Left hindlimb (tissue), 1 donor: ENCODE results near the gene ST8SIA2.

Experiments used
- DNase-seq: peaks from one replicate; pipeline ENCODE4 v3.0.0-alpha.2; 2018

Gene ST8SIA2

DNA sequence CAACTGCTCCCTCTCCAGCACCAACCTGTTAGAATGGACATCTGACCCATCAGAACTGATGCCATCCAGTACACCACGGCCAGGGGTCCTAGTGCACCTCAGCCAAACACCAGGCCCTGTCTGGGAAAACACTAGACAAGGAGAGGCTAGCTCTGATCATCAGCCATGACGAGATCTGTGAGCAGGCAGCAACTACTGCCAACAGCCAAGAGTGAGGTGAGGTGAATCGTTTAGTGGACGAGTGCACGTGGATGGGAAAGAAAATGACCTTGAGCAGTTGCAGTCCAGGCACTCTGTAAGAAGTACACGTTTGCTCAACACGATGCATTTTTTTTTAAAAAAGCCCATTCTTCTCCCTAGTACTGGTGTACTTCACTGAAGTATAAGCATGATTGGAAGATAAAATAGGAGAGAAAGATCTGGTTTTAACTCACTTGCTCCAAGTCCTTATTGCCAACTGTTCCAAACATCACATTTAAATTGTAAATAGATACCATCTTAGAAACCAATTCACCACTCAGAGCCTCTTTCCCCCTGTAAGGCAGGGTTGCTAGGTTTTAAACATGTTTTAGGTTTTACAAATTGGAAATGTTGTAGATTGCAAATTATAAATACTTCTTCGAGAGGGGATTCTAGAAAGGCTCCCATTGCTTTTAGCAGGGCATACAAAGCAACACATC, 5.7 kb downstream of the ST8SIA2 start:
- no peak for DNase-seq

- DNase-seq: no peak
Observed at GRCh38 chr15:92400573-92400972, 6.9 kb downstream of the ST8SIA2 start.

GRCh38 chr15:92400980-92401787, 7.5 kb downstream of the ST8SIA2 start:
- no peak for DNase-seq

DNA sequence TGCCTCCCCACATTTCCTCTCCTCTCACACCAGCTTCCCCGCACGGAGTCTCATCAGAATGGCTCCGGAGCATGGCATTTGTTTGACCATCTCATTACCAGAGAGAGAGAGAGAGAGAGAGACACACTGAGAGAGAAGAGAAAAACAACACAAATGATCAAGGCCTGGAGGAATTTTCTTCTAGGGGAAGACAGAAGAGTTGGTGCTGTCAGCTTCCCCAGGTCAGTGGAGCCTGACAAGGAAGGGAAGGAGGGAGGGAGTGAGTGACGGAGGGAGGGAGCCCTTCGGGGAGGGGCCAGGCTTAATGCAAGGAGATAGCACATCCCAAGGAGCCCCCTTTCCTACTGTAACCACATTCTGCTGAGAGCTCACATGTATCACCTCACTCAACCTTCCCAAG, 9.1 kb downstream of the ST8SIA2 start:
- DNase-seq: no peak

- no peak for DNase-seq
Observed at GRCh38 chr15:92405942-92406341, 12.3 kb downstream of the ST8SIA2 start.

DNA sequence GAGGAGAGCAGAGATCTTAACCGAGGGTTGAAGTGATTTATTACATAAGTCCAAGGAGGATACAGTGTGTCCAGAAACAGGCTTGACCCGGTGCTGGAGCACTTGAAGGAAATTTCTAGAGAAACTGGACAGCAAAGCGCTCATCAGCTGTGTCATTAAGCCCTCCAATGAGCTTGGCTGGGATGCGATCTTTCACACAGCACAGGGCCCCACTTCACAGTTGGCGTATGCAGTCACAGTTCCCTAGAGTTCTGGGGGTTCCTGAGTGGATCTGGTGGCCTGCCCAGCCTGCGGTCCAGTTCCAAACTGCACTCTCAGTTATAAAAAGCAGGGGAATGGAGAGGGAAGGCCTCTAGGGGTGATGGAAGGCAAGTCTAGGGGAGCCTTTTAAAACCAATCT, 13.6 kb downstream of the ST8SIA2 start:
- DNase-seq: no peak

GRCh38 chr15:92407916-92408315, 14.2 kb downstream of the ST8SIA2 start:
- DNase-seq: no peak

- DNase-seq: no peak
Observed at GRCh38 chr15:92409006-92409405, 15.3 kb downstream of the ST8SIA2 start.

GRCh38 chr15:92409521-92409920, 15.8 kb downstream of the ST8SIA2 start:
- DNase-seq: no peak

DNA sequence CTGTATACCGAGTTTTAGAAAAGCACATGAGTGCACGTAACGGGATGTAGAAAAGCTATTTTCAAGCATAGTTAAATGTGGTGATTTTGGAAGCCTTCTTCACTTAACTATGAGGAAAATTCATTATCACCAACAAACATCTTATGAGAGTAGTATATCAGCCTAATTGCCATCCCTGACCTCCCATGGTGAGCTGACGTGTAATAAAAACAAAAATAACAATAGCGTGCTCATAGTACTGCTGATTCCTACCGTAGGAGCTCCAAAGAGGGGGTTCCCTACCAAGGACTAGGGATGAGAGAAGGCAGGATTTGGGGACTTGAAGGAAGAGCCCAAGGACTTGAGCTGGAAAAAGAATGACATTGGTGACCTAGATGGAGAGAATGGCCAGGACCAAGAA, 16.9 kb downstream of the ST8SIA2 start:
- no peak for DNase-seq

DNA sequence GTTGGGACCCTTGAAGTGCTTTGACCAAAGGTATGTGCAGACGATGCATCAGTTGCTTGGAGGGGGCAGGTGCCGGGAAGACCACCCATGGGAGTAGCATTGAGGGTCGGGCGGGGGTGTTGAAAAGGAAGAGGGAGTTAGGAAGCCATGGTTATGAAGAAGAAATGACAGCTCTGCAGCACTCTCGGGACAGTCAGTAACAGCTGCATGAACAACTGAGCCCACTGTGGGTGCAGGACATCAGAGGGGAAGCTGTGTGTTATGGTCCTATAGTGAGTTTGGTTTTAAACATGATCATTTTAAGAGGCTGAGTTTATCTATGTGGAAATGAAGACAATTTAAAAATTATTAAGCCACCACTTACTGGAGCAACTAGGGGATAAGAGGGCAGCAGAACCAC, 17.6 kb downstream of the ST8SIA2 start:
- no peak for DNase-seq

DNA sequence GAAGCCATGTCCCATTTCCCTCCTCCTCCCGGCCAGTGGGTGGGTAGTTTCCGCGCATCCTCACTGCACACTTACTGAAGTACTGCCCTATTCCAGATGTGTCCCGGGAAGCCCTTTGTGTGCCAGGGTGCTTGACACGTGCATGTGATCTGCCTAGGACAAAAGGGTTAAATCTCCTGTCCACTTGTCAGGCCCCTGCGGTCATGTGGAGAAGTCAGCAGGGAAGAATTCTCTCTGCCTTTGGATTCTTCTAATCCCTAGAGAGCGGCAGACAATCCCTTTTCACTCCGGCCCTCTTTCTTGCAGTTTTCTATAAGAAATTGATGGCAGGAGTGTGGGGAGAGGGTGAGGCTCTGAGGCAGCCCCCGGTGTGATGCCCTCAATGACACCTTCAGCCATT, 19.8 kb downstream of the ST8SIA2 start:
- DNase-seq: no peak

DNA sequence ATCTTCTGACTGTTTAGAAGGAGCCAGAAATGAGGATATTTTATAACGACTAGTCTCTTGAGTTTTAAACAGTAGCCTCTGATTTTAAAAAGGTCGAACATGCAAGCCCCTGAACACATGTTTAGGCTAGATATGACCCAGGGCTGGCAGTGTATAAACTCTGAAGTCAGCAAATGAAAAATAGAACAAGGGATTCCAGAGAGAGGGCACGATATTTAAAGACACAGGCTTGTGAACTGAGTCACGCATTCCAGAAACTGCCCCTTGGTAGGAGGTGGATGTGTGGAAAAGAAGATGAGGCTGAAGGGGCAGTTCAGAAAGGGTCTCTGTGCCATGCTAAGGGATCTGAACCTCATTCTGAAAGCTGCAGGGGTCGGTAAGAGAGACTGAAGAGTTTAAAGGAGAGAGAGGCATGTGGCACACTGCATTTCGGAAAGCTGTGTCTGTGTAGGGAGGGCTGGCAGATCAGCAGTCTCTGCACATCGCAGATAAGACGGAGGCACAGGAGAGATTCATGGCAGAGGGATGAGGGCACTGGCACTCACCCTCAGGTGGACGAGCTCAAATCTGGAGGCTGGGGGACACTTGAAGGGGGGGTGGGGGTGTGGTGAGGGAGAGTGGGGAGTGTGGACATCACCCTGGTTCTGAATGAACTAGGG, 22.1 kb downstream of the ST8SIA2 start:
- no peak for DNase-seq

DNA sequence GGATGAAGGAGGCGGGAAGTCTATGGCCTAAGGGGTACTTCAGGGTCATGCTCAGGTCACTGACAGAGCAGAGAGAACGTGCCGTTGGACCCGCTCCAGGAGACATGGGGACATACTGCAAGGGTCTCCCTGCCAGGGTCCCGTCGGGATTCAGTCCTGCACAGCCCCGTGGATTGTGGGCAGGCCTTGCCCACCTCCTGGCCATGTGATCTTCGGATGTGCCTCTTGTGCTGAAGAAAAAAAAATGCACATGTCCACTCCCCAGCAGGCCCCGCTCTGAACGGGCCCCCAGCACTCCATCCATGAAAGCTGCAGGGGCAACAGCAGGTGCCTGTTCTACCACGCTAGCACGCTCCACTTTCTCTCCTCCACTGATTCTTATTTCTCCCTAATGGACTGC, 22.9 kb downstream of the ST8SIA2 start:
- DNase-seq: no peak

GRCh38 chr15:92417716-92418115, 24.0 kb downstream of the ST8SIA2 start:
- no peak for DNase-seq

GRCh38 chr15:92418864-92419263, 25.2 kb downstream of the ST8SIA2 start:
- no peak for DNase-seq

DNA sequence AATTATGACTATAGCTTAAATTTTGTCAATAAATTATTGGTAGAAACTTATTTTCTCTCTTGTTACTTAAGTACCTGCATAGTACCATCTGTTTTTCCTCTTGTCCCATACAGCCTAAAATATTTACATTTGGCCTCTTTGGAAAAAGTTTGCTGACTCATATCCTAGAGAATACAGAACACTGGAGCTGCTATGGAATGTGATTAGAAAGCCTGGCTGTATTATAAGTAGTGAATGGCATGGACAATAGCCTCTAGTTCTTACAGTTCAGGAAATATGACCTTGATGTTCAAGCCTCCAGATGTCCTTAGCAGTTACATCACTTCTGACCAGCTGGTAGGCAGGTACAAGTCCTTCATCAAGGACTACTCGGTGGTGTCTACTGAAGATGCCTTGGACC, 28.3 kb downstream of the ST8SIA2 start:
- DNase-seq: no peak

GRCh38 chr15:92425578-92426225, 32.0 kb downstream of the ST8SIA2 start:
- DNase-seq: no peak

DNA sequence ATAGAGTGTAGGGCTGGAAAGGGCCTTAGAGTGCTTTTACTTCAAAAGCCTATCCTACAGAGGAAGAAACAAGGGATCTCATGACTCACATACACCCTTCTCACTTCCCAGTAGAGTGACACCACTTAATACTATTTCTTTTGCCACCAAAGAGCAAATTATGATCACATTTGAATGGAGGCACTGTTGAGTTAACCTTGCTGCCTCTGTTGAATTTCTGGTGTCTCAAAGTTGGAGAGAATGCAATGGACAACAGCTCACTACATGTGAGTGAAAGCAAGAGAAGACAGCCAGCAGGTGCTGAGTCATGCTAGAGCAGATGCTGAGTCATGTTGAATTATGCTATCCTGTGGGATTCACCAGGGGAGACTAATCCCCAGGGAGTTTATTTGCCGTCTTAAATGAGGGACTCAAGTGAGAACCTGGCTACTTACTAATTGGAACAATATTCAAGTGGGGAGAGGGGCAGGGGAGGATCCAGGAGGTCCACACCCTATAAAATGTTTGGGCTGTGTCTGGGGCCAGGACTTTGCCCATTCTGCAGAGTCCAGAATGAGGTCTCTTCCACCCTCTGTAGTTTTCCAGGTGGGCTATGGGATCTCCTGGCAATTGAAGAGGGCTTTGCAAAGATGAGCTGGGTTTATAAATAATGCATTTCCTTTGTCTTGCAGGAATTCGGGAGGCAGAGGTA, 35.8 kb downstream of the ST8SIA2 start:
- no peak for DNase-seq

- DNase-seq: no peak
Observed at GRCh38 chr15:92430069-92430440, 36.4 kb downstream of the ST8SIA2 start.

DNA sequence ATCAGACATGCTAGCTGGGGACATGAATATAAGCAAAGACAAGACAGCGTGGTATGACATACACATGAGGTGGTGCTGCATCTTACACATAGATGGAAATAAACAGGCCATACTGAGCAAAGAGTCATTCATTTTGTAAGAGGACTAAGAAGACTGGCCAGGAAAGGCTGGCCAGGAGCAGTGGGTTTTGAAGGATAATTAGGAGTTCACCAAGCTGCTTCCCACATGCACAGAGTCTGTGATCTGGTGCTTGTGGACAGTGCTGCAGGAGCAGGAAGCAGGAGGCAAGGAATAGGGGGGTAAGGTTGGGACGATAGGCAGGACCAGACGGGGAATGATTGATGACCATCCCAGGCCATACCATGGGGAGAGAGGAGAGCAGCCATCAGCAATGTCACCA, 41.5 kb downstream of the ST8SIA2 start:
- no peak for DNase-seq

DNA sequence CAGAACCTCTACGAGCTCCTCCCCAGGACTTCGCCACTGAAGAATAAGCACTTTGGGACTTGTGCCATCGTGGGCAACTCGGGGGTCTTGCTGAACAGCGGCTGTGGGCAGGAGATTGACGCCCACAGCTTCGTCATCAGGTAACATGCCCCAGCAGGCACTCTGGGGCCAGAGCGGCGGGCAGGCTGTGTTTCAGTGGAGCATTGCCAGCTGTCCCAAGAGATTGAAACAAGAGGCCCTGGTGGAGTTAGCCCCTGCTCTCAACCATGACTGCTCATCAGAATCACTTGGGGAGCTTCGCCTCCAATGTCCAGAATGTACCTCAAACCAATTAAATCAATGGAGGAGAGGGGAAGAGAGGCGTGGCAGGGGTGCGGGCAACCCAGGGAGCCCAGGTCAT, 44.8 kb downstream of the ST8SIA2 start:
- DNase-seq: no peak

- DNase-seq: no peak
Observed at GRCh38 chr15:92443381-92443780, 49.7 kb downstream of the ST8SIA2 start.
